ENCODE data around the gene NRG3. TPM values are rescaled to one million over a fixed set of nuclear protein-coding genes. Genes with fewer than 3 reads are reported as not detected.

Gene NRG3
- total RNA-seq, 2 donors from 2014 or later, result not detected

- Mint-ChIP-seq H3K27me3 (no peaks in the 10 kb centered on the region), H3K36me3 (peaks cover 10% of the 10 kb centered on the region), H3K27ac (no peak overlapping the region), H3K4me3 (no peak overlapping the region), H3K4me1 (ENCODE audit: low read depth in 2 of 2) (no peaks in the 10 kb centered on the region), H3K9me3 (peaks cover 16% of the 10 kb centered on the region)
- ATAC-seq (no peak), DNase-seq (ENCODE audit: low spot score) (no peak)
These were observed 590.0 kb downstream of the NRG3 start for GRCh38 chr10:82464966-82465365.

- H3K27me3 Mint-ChIP-seq, result no peaks in the 10 kb centered on the region
- H3K36me3 Mint-ChIP-seq, result no peaks in the 10 kb centered on the region
- H3K4me3 Mint-ChIP-seq, result no peak overlapping the region
- H3K27ac Mint-ChIP-seq, result no peak overlapping the region
- DNase-seq (ENCODE audit: low spot score) (no peak), ATAC-seq (no peak)
- no peaks in the 10 kb centered on the region for H3K4me1 Mint-ChIP-seq (ENCODE audit: low read depth in 2 of 2)
- H3K9me3 Mint-ChIP-seq, result peaks cover 8% of the 10 kb centered on the region
These were observed 593.5 kb downstream of the NRG3 start for GRCh38 chr10:82468453-82468852.

GRCh38 chr10:82472406-82473335 lies 597.7 kb downstream of the NRG3 start:
- ATAC-seq, result no peak
- Mint-ChIP-seq H3K4me3 (no peak overlapping the region), H3K4me1 (ENCODE audit: low read depth in 2 of 2) (no peaks in the 10 kb centered on the region), H3K9me3 (peaks cover 25% of the 10 kb centered on the region), H3K27ac (no peak overlapping the region), H3K27me3 (no peaks in the 10 kb centered on the region), H3K36me3 (no peaks in the 10 kb centered on the region)
- DNase-seq (ENCODE audit: low spot score), result no peak

- Mint-ChIP-seq H3K4me1 (ENCODE audit: low read depth in 2 of 2) (no peaks in the 10 kb centered on the region), H3K27ac (no peak overlapping the region), H3K4me3 (no peak overlapping the region), H3K36me3 (no peaks in the 10 kb centered on the region), H3K9me3 (peaks cover 27% of the 10 kb centered on the region), H3K27me3 (no peaks in the 10 kb centered on the region)
- no peak for DNase-seq (ENCODE audit: low spot score)
- no peak for ATAC-seq
These were observed 602.8 kb downstream of the NRG3 start for GRCh38 chr10:82477776-82478175.

- ATAC-seq, result no peak
- Mint-ChIP-seq H3K9me3 (peaks cover 12% of the 10 kb centered on the region), H3K27me3 (no peaks in the 10 kb centered on the region)
These were observed 617.7 kb downstream of the NRG3 start for GRCh38 chr10:82492647-82493046.

GRCh38 chr10:82496114-82496513 lies 621.1 kb downstream of the NRG3 start:
- Mint-ChIP-seq H3K27me3 (no peaks in the 10 kb centered on the region), H3K9me3 (peaks cover 21% of the 10 kb centered on the region), H3K4me1 (ENCODE audit: low read depth in 2 of 2) (no peaks in the 10 kb centered on the region), H3K4me3 (no peak overlapping the region), H3K36me3 (peaks cover 17% of the 10 kb centered on the region), H3K27ac (no peak overlapping the region)
- no peak for ATAC-seq
- no peak for DNase-seq (ENCODE audit: low spot score)

More at GRCh38 chr10:82492647-82493046, 617.7 kb downstream of the NRG3 start:
- DNase-seq (ENCODE audit: low spot score), result no peak
- Mint-ChIP-seq H3K36me3 (peaks cover 7% of the 10 kb centered on the region), H3K27ac (no peak overlapping the region), H3K4me3 (no peak overlapping the region), H3K4me1 (ENCODE audit: low read depth in 2 of 2) (no peaks in the 10 kb centered on the region)

GRCh38 chr10:82497439-82497838 lies 622.4 kb downstream of the NRG3 start:
- H3K9me3 Mint-ChIP-seq, result peaks cover 21% of the 10 kb centered on the region
- ATAC-seq (no peak), DNase-seq (ENCODE audit: low spot score) (no peak)
- H3K4me3 Mint-ChIP-seq, result no peak overlapping the region
- peaks cover 17% of the 10 kb centered on the region for H3K36me3 Mint-ChIP-seq
- H3K27me3 Mint-ChIP-seq, result no peaks in the 10 kb centered on the region
- no peak overlapping the region for H3K27ac Mint-ChIP-seq
- H3K4me1 Mint-ChIP-seq (ENCODE audit: low read depth in 2 of 2), result no peaks in the 10 kb centered on the region

- Mint-ChIP-seq H3K9me3 (peaks cover 28% of the 10 kb centered on the region), H3K4me1 (ENCODE audit: low read depth in 2 of 2) (no peaks in the 10 kb centered on the region), H3K27me3 (no peaks in the 10 kb centered on the region), H3K27ac (no peak overlapping the region), H3K4me3 (no peak overlapping the region), H3K36me3 (peaks cover 17% of the 10 kb centered on the region)
- DNase-seq (ENCODE audit: low spot score) (no peak), ATAC-seq (no peak)
These were observed 624.0 kb downstream of the NRG3 start for GRCh38 chr10:82498976-82499375.

GRCh38 chr10:82505009-82505408 lies 630.0 kb downstream of the NRG3 start:
- Mint-ChIP-seq H3K36me3 (peaks cover 6% of the 10 kb centered on the region), H3K27ac (no peak overlapping the region), H3K9me3 (peaks cover 31% of the 10 kb centered on the region), H3K27me3 (no peaks in the 10 kb centered on the region), H3K4me3 (no peak overlapping the region), H3K4me1 (ENCODE audit: low read depth in 2 of 2) (no peaks in the 10 kb centered on the region)
- no peak for ATAC-seq
- no peak for DNase-seq (ENCODE audit: low spot score)

GRCh38 chr10:82506680-82507376 lies 631.8 kb downstream of the NRG3 start:
- ATAC-seq (no peak), DNase-seq (ENCODE audit: low spot score) (no peak)
- Mint-ChIP-seq H3K27ac (no peak overlapping the region), H3K4me3 (no peak overlapping the region), H3K9me3 (peaks cover 24% of the 10 kb centered on the region), H3K4me1 (ENCODE audit: low read depth in 2 of 2) (no peaks in the 10 kb centered on the region), H3K36me3 (peaks cover 6% of the 10 kb centered on the region), H3K27me3 (no peaks in the 10 kb centered on the region)

- no peak for DNase-seq (ENCODE audit: low spot score)
- peaks cover 3% of the 10 kb centered on the region for H3K9me3 Mint-ChIP-seq
- no peak for ATAC-seq
- H3K36me3 Mint-ChIP-seq, result peaks cover 7% of the 10 kb centered on the region
- no peak overlapping the region for H3K4me3 Mint-ChIP-seq
- H3K27ac Mint-ChIP-seq, result no peak overlapping the region
- H3K4me1 Mint-ChIP-seq (ENCODE audit: low read depth in 2 of 2), result no peaks in the 10 kb centered on the region
- no peaks in the 10 kb centered on the region for H3K27me3 Mint-ChIP-seq
These were observed 640.3 kb downstream of the NRG3 start for GRCh38 chr10:82515256-82515655.

GRCh38 chr10:82529062-82529461 lies 654.1 kb downstream of the NRG3 start:
- no peaks in the 10 kb centered on the region for H3K27me3 Mint-ChIP-seq
- no peak overlapping the region for H3K27ac Mint-ChIP-seq
- no peaks in the 10 kb centered on the region for H3K36me3 Mint-ChIP-seq
- H3K4me3 Mint-ChIP-seq, result no peak overlapping the region
- H3K4me1 Mint-ChIP-seq (ENCODE audit: low read depth in 2 of 2), result no peaks in the 10 kb centered on the region
- DNase-seq (ENCODE audit: low spot score), result no peak
- no peak for ATAC-seq
- peaks cover 8% of the 10 kb centered on the region for H3K9me3 Mint-ChIP-seq

- no peak for ATAC-seq
- Mint-ChIP-seq H3K4me3 (no peak overlapping the region), H3K4me1 (ENCODE audit: low read depth in 2 of 2) (no peaks in the 10 kb centered on the region)
These were observed 660.5 kb downstream of the NRG3 start for GRCh38 chr10:82535457-82535856.

GRCh38 chr10:82536668-82537067 lies 661.7 kb downstream of the NRG3 start:
- Mint-ChIP-seq H3K4me1 (ENCODE audit: low read depth in 2 of 2) (no peaks in the 10 kb centered on the region), H3K27ac (no peak overlapping the region), H3K36me3 (peaks cover 6% of the 10 kb centered on the region), H3K4me3 (no peak overlapping the region), H3K9me3 (peaks cover 8% of the 10 kb centered on the region), H3K27me3 (no peaks in the 10 kb centered on the region)
- no peak for DNase-seq (ENCODE audit: low spot score)
- no peak for ATAC-seq

More at GRCh38 chr10:82535457-82535856, 660.5 kb downstream of the NRG3 start:
- no peak for DNase-seq (ENCODE audit: low spot score)
- no peak overlapping the region for H3K27ac Mint-ChIP-seq
- H3K9me3 Mint-ChIP-seq, result peaks cover 8% of the 10 kb centered on the region
- H3K27me3 Mint-ChIP-seq, result no peaks in the 10 kb centered on the region
- peaks cover 5% of the 10 kb centered on the region for H3K36me3 Mint-ChIP-seq
